Measurements from ENCODE around the gene SKOR1.

GRCh38 chr15:67805008-67805665 lies 20.2 kb upstream of the SKOR1 start:
- TF ChIP-seq POLR2A (IDR thresholded peaks at IDR 0.05; ENCODE audit: borderline replicate concordance, extremely low read depth, insufficient read depth, insufficient read length) = no peak
- TF ChIP-seq CTCF (IDR thresholded peaks at IDR 0.05 in 2 of 3, conservative IDR thresholded peaks at IDR 0.05 in 1 of 3; ENCODE audit: borderline replicate concordance in 1 of 3, insufficient read depth in 1 of 3, low read depth in 2 of 3, low read length in 2 of 3) = no peak
- TF ChIP-seq TCF7L2 (IDR thresholded peaks at IDR 0.05; ENCODE audit: borderline replicate concordance, extremely low read depth, insufficient read depth, insufficient read length) = no peak
- no peak for TF ChIP-seq MAX (IDR thresholded peaks at IDR 0.05)
- TF ChIP-seq ZFX (IDR thresholded peaks at IDR 0.05) = no peak
- TF ChIP-seq EZH2 (IDR thresholded peaks at IDR 0.05) = no peak
- TF ChIP-seq FOSL1 (IDR thresholded peaks at IDR 0.05; ENCODE audit: low read depth) = no peak
- no peak for TF ChIP-seq SRF (IDR thresholded peaks at IDR 0.05; ENCODE audit: low read depth)
- no peak for TF ChIP-seq RAD21 (IDR thresholded peaks at IDR 0.05; ENCODE audit: low read depth)
- no peak for TF ChIP-seq SIN3A (IDR thresholded peaks at IDR 0.05; ENCODE audit: low read depth)
- no peak for TF ChIP-seq ZNF274 (IDR thresholded peaks at IDR 0.05; ENCODE audit: low read depth, low read length)
- no peak for TF ChIP-seq REST (IDR thresholded peaks at IDR 0.05; ENCODE audit: low read depth)
- TF ChIP-seq YY1 (IDR thresholded peaks at IDR 0.05; ENCODE audit: extremely low read depth, insufficient replicate concordance, low read depth, low read length) = no peak
- TF ChIP-seq CEBPB (IDR thresholded peaks at IDR 0.05; ENCODE audit: low read depth) = no peak

Measured in HCT116 (cell line).